Skeletal muscle tissue (tissue), 4 donors: ENCODE results near the gene OBSCN. TPM values are rescaled to one million over a fixed set of nuclear protein-coding genes. Genes with fewer than 3 reads are reported as not detected.
"Not testable (repeated sequence)": the region's sequence is repeated elsewhere in the genome, so short reads cannot be mapped to it uniquely, and the experiment has no call there.

Experiments
- H3K27ac ChIP-seq: one replicate; pipeline ENCODE4 v1.7.0; 2013; ENCODE audit warnings: mild to moderate bottlenecking, low read depth, low read length, inconsistent platforms
- H3K27me3 ChIP-seq, 3 donors: one replicate each; pipeline ENCODE4 v1.7.0; 2013; ENCODE audit warnings: low read length in 3 of 3; ENCODE audit not compliant: control insufficient read depth in 3 of 3, insufficient read depth in 3 of 3
- H3K36me3 ChIP-seq, 3 donors: one replicate each; pipeline ENCODE4 v1.7.0; 2013; ENCODE audit warnings: low read length in 3 of 3; ENCODE audit not compliant: control insufficient read depth in 3 of 3, insufficient read depth in 3 of 3
- H3K4me1 ChIP-seq, 3 donors: one replicate each; pipeline ENCODE4 v1.7.0; 2013; ENCODE audit warnings: low read length in 3 of 3, mild to moderate bottlenecking in 3 of 3; ENCODE audit not compliant: control insufficient read depth in 3 of 3, insufficient read depth in 3 of 3
- H3K4me3 ChIP-seq, 3 donors: one replicate each; pipeline ENCODE4 v1.7.0; 2013; ENCODE audit warnings: low read length in 3 of 3
- H3K9ac ChIP-seq, 3 donors: one replicate each; pipeline ENCODE4 v1.7.0; 2013; ENCODE audit warnings: low read length in 3 of 3, mild to moderate bottlenecking in 3 of 3, moderate library complexity in 2 of 3, low read depth in 1 of 3
- H3K9me3 ChIP-seq, 3 donors: one replicate each; pipeline ENCODE4 v1.7.0; 2013; ENCODE audit warnings: low read length in 3 of 3; ENCODE audit not compliant: control insufficient read depth in 3 of 3
- total RNA-seq: library from RNA; depleted of rRNA; stranded (reverse); fragments of >200 nt; gene quantifications from one replicate; pipeline ENCODE4 v1.2.3, GENCODE V29; 2014
- donor health status: Osteomylitis.

The OBSCN gene
- total RNA-seq, 1 donor from 2014 or later: 460 TPM

GRCh38 chr1:228267962-228268880 lies 60.4 kb downstream of the OBSCN start:
- no peaks in the 10 kb centered on the region for H3K27me3 ChIP-seq
- no peak overlapping the region for H3K4me3 ChIP-seq
- no peaks in the 10 kb centered on the region for H3K9me3 ChIP-seq
- peaks cover 11 to 48% (median 41%) of the 10 kb centered on the region in 3 donors for H3K4me1 ChIP-seq
- peaks cover 53 to 71% (median 61%) of the 10 kb centered on the region in 3 donors for H3K36me3 ChIP-seq
- H3K9ac ChIP-seq: peak overlapping the region in 1 of 3 donors; percentile 69
- H3K27ac ChIP-seq: no peak overlapping the region

GRCh38 chr1:228268881-228269265 lies 61.0 kb downstream of the OBSCN start:
- Histone ChIP-seq H3K9ac (peak overlapping the region in 1 of 3 donors; percentile 69), H3K36me3 (peaks cover 53 to 74% (median 61%) of the 10 kb centered on the region in 3 donors), H3K4me1 (peaks cover 12 to 52% (median 45%) of the 10 kb centered on the region in 3 donors), H3K9me3 (no peaks in the 10 kb centered on the region), H3K4me3 (no peak overlapping the region), H3K27ac (no peak overlapping the region), H3K27me3 (no peaks in the 10 kb centered on the region)

GRCh38 chr1:228269431-228269830 lies 61.6 kb downstream of the OBSCN start:
- peaks cover 53 to 74% (median 61%) of the 10 kb centered on the region in 3 donors for H3K36me3 ChIP-seq

GRCh38 chr1:228270032-228270431 lies 62.2 kb downstream of the OBSCN start:
- Histone ChIP-seq H3K27ac (no peak overlapping the region), H3K9ac (no peak overlapping the region), H3K9me3 (no peaks in the 10 kb centered on the region), H3K36me3 (peaks cover 54 to 74% (median 62%) of the 10 kb centered on the region in 3 donors), H3K4me3 (no peak overlapping the region), H3K4me1 (peaks cover 23 to 56% (median 50%) of the 10 kb centered on the region in 3 donors), H3K27me3 (no peaks in the 10 kb centered on the region)

More at GRCh38 chr1:228269431-228269830, 61.6 kb downstream of the OBSCN start:
- H3K4me3 ChIP-seq, H3K27ac ChIP-seq, H3K9ac ChIP-seq, H3K9me3 ChIP-seq, H3K27me3 ChIP-seq: not testable (repeated sequence)
- H3K4me1 ChIP-seq: peaks cover 17 to 52% (median 47%) of the 10 kb centered on the region in 3 donors

GRCh38 chr1:228271701-228272251 lies 63.9 kb downstream of the OBSCN start:
- Histone ChIP-seq H3K36me3 (peaks cover 61 to 76% (median 62%) of the 10 kb centered on the region in 3 donors), H3K27ac (peak overlapping the region; percentile 25), H3K4me3 (no peak overlapping the region), H3K4me1 (peaks cover 32 to 70% (median 64%) of the 10 kb centered on the region in 3 donors), H3K27me3 (no peaks in the 10 kb centered on the region), H3K9me3 (no peaks in the 10 kb centered on the region), H3K9ac (peak overlapping the region in 1 of 3 donors; percentile 62)

GRCh38 chr1:228272331-228272791 lies 64.5 kb downstream of the OBSCN start:
- H3K36me3 ChIP-seq: peaks cover 61 to 76% (median 68%) of the 10 kb centered on the region in 3 donors
- peak overlapping the region; percentile 25 for H3K27ac ChIP-seq

GRCh38 chr1:228272831-228273571 lies 65.2 kb downstream of the OBSCN start:
- Histone ChIP-seq H3K9ac (peak overlapping the region in 1 of 3 donors; percentile 77), H3K4me1 (peaks cover 35 to 75% (median 66%) of the 10 kb centered on the region in 3 donors), H3K36me3 (peaks cover 57 to 74% (median 70%) of the 10 kb centered on the region in 3 donors), H3K9me3 (no peaks in the 10 kb centered on the region), H3K27me3 (no peaks in the 10 kb centered on the region), H3K27ac (peak overlapping the region; percentile 25), H3K4me3 (no peak overlapping the region)

More at GRCh38 chr1:228272331-228272791, 64.5 kb downstream of the OBSCN start:
- Histone ChIP-seq H3K27me3 (no peaks in the 10 kb centered on the region), H3K4me1 (peaks cover 35 to 76% (median 68%) of the 10 kb centered on the region in 3 donors), H3K9ac (peak overlapping the region in 1 of 3 donors; percentile 62), H3K4me3 (no peak overlapping the region), H3K9me3 (no peaks in the 10 kb centered on the region)

GRCh38 chr1:228273720-228274451 lies 66.0 kb downstream of the OBSCN start:
- Histone ChIP-seq H3K27me3 (no peaks in the 10 kb centered on the region), H3K27ac (no peak overlapping the region), H3K4me3 (no peak overlapping the region), H3K4me1 (peaks cover 34 to 66% (median 58%) of the 10 kb centered on the region in 3 donors), H3K36me3 (peaks cover 56 to 74% (median 70%) of the 10 kb centered on the region in 3 donors), H3K9me3 (no peaks in the 10 kb centered on the region), H3K9ac (peak overlapping the region in 1 of 3 donors; percentile 77)
